Parathyroid adenoma (tissue), 2 donors: ENCODE measurements around the gene FLT1.

Experiments
- H2AFZ ChIP-seq: fragments of 300-600 bp; sonication (generic); one replicate; pipeline ENCODE4 v1.7.0; 2017; ENCODE audit warnings: antibody characterized with exemption, mild to moderate bottlenecking
- H3K27ac ChIP-seq: fragments of 300-600 bp; sonication (generic); one replicate; pipeline ENCODE4 v1.7.0; 2017
- H3K27me3 ChIP-seq: fragments of 300-600 bp; sonication (generic); one replicate; pipeline ENCODE4 v1.7.0; 2017; ENCODE audit warnings: low read length; ENCODE audit not compliant: control insufficient read depth, insufficient read depth
- H3K36me3 ChIP-seq: fragments of 300-600 bp; sonication (generic); one replicate; pipeline ENCODE4 v1.7.0; 2017; ENCODE audit warnings: low read length; ENCODE audit not compliant: control insufficient read depth, insufficient read depth
- H3K4me1 ChIP-seq: fragments of 300-600 bp; sonication (generic); one replicate; pipeline ENCODE4 v1.7.0; 2017; ENCODE audit warnings: control low read depth
- H3K4me2 ChIP-seq: fragments of 300-600 bp; sonication (generic); one replicate; pipeline ENCODE4 v1.7.0; 2017; ENCODE audit warnings: low read length
- H3K4me3 ChIP-seq: fragments of 300-600 bp; sonication (generic); one replicate; pipeline ENCODE4 v1.7.0; 2017; ENCODE audit warnings: low read depth, low read length
- H3K79me2 ChIP-seq: fragments of 300-600 bp; sonication (generic); one replicate; pipeline ENCODE4 v1.7.0; 2017; ENCODE audit warnings: control low read depth
- H3K9ac ChIP-seq: fragments of 300-600 bp; sonication (generic); one replicate; pipeline ENCODE4 v1.7.0; 2017; ENCODE audit warnings: mild to moderate bottlenecking
- H3K9me3 ChIP-seq: fragments of 300-600 bp; sonication (generic); one replicate; pipeline ENCODE4 v1.7.0; 2017; ENCODE audit warnings: low read length; ENCODE audit not compliant: control insufficient read depth
- TF ChIP-seq, protein P1 (sequence below): fragments of 300-600 bp; sonication (generic); IDR thresholded peaks from one replicate; pipeline ENCODE4 v1.7.0; 2017; ENCODE audit warnings: antibody characterized with exemption, mild to moderate bottlenecking
- donor health status: primary hyperparathyroidism.

FLT1 gene

GRCh38 chr13:28532388-28533124, 37.6 kb upstream of the FLT1 start:
- Histone ChIP-seq H3K4me1 (no peaks in the 10 kb centered on the region), H3K27ac (peak overlapping the region; percentile 7), H3K4me3 (peak overlapping the region; percentile 13), H3K9ac (no peak overlapping the region), H3K4me2 (peak overlapping the region; percentile 43), H3K27me3 (no peaks in the 10 kb centered on the region), H3K36me3 (no peaks in the 10 kb centered on the region), H2AFZ (peak overlapping the region; percentile 33), H3K9me3 (no peaks in the 10 kb centered on the region), H3K79me2 (no peaks in the 10 kb centered on the region)
- TF ChIP-seq, protein P1, sequence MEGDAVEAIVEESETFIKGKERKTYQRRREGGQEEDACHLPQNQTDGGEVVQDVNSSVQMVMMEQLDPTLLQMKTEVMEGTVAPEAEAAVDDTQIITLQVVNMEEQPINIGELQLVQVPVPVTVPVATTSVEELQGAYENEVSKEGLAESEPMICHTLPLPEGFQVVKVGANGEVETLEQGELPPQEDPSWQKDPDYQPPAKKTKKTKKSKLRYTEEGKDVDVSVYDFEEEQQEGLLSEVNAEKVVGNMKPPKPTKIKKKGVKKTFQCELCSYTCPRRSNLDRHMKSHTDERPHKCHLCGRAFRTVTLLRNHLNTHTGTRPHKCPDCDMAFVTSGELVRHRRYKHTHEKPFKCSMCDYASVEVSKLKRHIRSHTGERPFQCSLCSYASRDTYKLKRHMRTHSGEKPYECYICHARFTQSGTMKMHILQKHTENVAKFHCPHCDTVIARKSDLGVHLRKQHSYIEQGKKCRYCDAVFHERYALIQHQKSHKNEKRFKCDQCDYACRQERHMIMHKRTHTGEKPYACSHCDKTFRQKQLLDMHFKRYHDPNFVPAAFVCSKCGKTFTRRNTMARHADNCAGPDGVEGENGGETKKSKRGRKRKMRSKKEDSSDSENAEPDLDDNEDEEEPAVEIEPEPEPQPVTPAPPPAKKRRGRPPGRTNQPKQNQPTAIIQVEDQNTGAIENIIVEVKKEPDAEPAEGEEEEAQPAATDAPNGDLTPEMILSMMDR = no peak

- TF ChIP-seq, protein P1 = no peak
- no peak overlapping the region for H3K9ac ChIP-seq
These were observed 37.0 kb upstream of the FLT1 start for GRCh38 chr13:28531845-28532387.

GRCh38 chr13:28531077-28531844, 36.3 kb upstream of the FLT1 start:
- Histone ChIP-seq H3K27me3 (no peaks in the 10 kb centered on the region), H3K4me1 (no peaks in the 10 kb centered on the region), H2AFZ (peak overlapping the region; percentile 9), H3K79me2 (no peaks in the 10 kb centered on the region), H3K9me3 (no peaks in the 10 kb centered on the region), H3K4me2 (peak overlapping the region; percentile 28), H3K36me3 (no peaks in the 10 kb centered on the region), H3K9ac (no peak overlapping the region), H3K4me3 (peak overlapping the region; percentile 24), H3K27ac (peak overlapping the region; percentile 67)
- TF ChIP-seq, protein P1 = no peak

More at GRCh38 chr13:28531845-28532387, 37.0 kb upstream of the FLT1 start:
- Histone ChIP-seq H3K36me3 (no peaks in the 10 kb centered on the region), H3K9me3 (no peaks in the 10 kb centered on the region), H3K79me2 (no peaks in the 10 kb centered on the region), H3K4me3 (peak overlapping the region; percentile 24), H2AFZ (no peak overlapping the region), H3K27me3 (no peaks in the 10 kb centered on the region), H3K27ac (peak overlapping the region; percentile 67), H3K4me1 (no peaks in the 10 kb centered on the region), H3K4me2 (peak overlapping the region; percentile 28)

DNA sequence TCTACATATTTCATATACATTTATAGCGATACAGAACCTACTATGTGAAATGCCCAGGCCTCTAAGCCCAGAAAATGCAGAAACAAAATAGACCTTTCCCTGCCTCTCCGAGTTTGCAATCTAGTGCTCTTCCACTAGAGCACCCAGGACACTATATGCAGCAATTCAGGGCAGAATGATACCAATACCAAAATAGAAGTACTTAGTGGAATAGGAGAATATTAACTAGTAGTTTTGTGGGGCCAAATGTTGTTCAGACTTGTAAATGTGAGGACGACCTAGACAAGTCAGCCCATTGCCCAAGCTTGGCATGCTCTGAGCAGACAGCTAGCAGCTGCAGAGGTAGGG, 35.8 kb upstream of the FLT1 start:
- H3K27ac ChIP-seq = peak overlapping the region; percentile 67
- no peaks in the 10 kb centered on the region for H3K27me3 ChIP-seq
- peak overlapping the region; percentile 24 for H3K4me3 ChIP-seq

More for the DNA sequence above, 35.8 kb upstream of the FLT1 start:
- Histone ChIP-seq H3K79me2 (no peaks in the 10 kb centered on the region), H3K9ac (no peak overlapping the region), H2AFZ (peak overlapping the region; percentile 9), H3K4me2 (peak overlapping the region; percentile 28), H3K36me3 (no peaks in the 10 kb centered on the region), H3K4me1 (no peaks in the 10 kb centered on the region), H3K9me3 (no peaks in the 10 kb centered on the region)
- TF ChIP-seq, protein P1 = no peak
